ENCODE results near the gene ASS1. TPM values are rescaled to one million over a fixed set of nuclear protein-coding genes. Genes with fewer than 3 reads are reported as not detected.
A peak's percentile ranks its signal among the peaks of the same experiment; 100 is the strongest.

ASS1 gene
- total RNA-seq, 6 experiments from 2014 or later = 437 to 1,278 (median 1,014) TPM

DNA sequence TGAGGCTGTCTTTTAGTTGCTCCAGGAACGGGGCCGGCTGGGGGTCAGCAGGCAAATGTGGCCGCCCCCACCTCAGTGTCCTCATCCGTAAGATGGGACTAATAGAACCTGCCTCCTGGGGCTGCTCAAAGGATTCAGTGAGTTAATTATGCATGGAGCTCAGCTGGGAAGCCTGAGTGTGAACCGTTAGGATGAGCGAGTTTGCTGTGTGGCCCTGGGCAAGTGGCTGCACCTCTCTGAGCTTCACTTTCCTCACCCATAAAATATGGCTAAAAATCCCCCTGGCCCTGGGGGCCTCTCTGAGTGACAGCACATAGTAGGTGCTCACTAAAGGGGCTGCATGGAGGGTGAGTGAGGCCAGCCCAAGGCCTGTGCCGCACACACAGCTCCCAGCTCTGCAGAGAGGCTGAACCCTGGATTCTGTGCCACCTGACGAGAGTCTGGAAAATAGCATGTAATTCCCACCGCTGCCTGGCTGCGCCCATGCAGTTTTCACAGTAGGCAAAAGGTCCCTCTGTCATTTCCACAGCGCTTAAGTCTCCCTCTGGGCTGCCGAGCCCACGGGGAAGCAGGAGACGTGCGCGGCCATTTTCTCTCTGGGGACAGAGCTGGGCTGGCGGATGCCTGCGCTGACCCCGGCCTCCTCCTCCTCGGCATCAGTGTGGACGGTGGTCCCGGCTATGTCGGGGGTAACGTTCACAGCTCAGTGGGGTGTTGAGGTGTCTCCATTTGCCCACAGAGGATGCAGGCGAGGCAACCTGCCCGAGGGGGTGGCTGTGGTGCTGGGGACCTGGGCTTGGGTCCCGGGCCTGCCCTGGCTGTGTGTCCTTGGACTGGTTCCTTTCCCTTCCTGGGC, 18.2 kb downstream of the ASS1 start:
- TF ChIP-seq, protein P1, sequence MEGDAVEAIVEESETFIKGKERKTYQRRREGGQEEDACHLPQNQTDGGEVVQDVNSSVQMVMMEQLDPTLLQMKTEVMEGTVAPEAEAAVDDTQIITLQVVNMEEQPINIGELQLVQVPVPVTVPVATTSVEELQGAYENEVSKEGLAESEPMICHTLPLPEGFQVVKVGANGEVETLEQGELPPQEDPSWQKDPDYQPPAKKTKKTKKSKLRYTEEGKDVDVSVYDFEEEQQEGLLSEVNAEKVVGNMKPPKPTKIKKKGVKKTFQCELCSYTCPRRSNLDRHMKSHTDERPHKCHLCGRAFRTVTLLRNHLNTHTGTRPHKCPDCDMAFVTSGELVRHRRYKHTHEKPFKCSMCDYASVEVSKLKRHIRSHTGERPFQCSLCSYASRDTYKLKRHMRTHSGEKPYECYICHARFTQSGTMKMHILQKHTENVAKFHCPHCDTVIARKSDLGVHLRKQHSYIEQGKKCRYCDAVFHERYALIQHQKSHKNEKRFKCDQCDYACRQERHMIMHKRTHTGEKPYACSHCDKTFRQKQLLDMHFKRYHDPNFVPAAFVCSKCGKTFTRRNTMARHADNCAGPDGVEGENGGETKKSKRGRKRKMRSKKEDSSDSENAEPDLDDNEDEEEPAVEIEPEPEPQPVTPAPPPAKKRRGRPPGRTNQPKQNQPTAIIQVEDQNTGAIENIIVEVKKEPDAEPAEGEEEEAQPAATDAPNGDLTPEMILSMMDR (IDR thresholded peaks at IDR 0.05) = no peak
- no peak for TF ChIP-seq POLR2A (IDR thresholded peaks at IDR 0.05)
- Histone ChIP-seq H3K27me3 (no peaks in the 10 kb centered on the region), H3K36me3 (peaks cover 0 to 79% (median 13%) of the 10 kb centered on the region in 4 donors), H3K4me1 (peaks cover 0 to 78% (median 20%) of the 10 kb centered on the region in 4 donors), H3K27ac (peak overlapping the region in 1 of 3 donors; percentile 1), H3K4me3 (no peak overlapping the region), H3K9me3 (no peaks in the 10 kb centered on the region)
- 90% methylated on average over 3 of the region's 27 CpGs for WGBS (ENCODE audit: insufficient coverage, low coverage, low lambda C conversion rate, missing lambda C conversion rate)
- DNase-seq = peak in 1 of 3 donors; percentile 53
- no peak for ATAC-seq
- intact Hi-C loops (cut with DNase I) = loop anchor here in 1 of 2 donors (5.0 kb wide), 1 partner anchor 219 kb away; no protein-coding TSS in a partner anchor

DNA sequence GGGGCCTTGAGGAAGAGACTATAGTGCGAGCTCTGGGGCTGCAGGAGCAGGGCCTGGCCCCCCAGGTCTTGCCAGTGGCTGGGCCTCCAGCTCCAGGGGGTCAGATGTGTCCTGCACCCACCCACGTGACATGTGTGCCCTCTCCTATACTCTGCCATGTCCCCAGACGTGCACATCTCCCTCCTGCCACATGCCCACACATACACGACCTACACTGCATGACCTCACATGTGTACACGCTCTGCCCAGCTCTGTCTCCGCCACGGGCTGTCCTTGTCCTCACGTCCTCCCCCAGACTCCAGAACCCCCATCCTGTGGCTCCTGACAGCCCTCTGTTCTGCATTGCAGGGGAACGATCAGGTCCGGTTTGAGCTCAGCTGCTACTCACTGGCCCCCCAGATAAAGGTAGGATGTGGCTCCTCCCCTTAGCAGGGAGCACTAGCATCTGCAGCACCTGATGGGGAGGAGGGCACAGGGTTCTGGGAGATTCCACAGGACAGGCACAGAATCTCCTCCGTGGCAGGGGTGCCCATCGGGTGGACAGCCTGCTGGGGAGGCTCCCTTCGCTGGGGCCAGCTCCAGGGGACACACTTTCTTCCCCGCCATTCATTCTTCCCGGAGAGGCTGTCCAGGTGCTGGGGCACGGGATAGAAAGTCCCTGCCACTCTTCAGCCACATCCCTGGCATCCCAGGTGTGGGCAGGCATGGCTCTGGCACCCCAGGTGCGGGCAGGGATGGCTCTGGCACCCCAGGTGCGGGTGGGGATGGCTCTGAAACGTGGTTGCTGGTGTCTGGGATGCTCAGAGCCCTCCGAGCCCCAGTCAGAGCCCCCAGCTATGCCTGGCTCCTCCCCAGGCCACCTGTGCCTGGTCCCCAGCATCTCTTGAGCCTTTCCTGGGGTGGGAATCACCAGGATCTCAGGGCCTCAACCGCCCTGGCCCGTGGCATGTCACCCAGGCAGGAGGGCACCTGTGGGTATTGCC, 19.3 kb downstream of the ASS1 start:
- WGBS (ENCODE audit: insufficient coverage, low coverage, low lambda C conversion rate, missing lambda C conversion rate) = 67% methylated on average over 1 of the region's 22 CpGs
- intact Hi-C loops (cut with DNase I) = loop anchor here in 1 of 2 donors (5.0 kb wide), 1 partner anchor 218 kb away; no protein-coding TSS in a partner anchor
- Histone ChIP-seq H3K9me3 (no peaks in the 10 kb centered on the region), H3K36me3 (peaks cover 0 to 84% (median 16%) of the 10 kb centered on the region in 4 donors), H3K27me3 (no peaks in the 10 kb centered on the region), H3K4me1 (peaks cover 0 to 66% (median 14%) of the 10 kb centered on the region in 4 donors), H3K4me3 (no peak overlapping the region), H3K27ac (no peak overlapping the region)
- TF ChIP-seq, protein P1 (IDR thresholded peaks at IDR 0.05) = no peak
- TF ChIP-seq POLR2A (IDR thresholded peaks at IDR 0.05) = no peak
- ATAC-seq (peak in 1 of 4 donors; percentile 4), DNase-seq (peak in 2 of 3 donors; percentile 52 to 70)

DNA sequence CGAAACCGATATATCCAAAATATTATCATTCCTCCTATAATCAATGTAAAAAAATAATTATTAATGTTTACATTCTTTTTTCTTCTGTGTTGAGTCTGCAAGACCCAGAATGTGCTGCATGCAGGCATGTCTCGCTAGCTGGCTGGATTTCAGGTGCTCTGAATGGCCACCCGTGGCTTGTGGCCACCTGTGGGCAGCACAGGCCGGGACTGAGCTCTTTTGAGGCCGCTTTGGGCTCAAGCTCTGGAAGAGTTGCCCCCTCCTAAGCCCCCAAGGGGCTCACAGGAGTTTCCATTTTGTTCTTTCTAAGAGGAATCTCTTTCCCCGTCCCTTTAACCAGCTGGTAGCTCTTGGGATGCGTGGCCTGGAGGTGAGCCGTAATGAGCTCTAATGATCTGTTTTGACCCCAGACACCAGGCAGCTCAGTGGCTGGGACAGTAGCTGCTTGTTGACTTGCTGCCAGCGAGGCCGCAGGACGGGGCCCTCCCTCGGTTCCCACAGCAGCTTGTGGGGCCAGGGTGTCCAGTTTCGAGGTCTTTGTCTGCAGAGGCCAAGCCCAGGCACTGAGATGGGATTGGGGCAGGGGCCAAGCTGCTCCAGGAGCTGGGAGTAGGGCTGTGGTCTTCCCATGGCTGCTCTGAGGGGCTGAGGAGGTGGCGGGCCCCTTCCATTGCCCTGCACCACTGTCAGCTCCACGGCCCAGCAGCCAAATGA, 20.8 kb downstream of the ASS1 start:
- H3K27me3 ChIP-seq = no peaks in the 10 kb centered on the region
- 66% methylated on average over 5 of the region's 16 CpGs for WGBS (ENCODE audit: insufficient coverage, low coverage, low lambda C conversion rate, missing lambda C conversion rate)
- TF ChIP-seq, protein P1 (IDR thresholded peaks at IDR 0.05) = peak in 1 of 4 donors; percentile 4
- no peak for TF ChIP-seq POLR2A (IDR thresholded peaks at IDR 0.05)
- peak overlapping the region in 2 of 3 donors; percentile 32 to 52 for H3K27ac ChIP-seq
- ATAC-seq = peak; percentile 11 to 37 (median 22)
- intact Hi-C loops (cut with DNase I) = no loop called here
- H3K9me3 ChIP-seq = no peaks in the 10 kb centered on the region
- H3K4me1 ChIP-seq = peaks cover 0 to 55% (median 9%) of the 10 kb centered on the region in 4 donors
- DNase-seq = peak; percentile 44 to 69 (median 68)
- H3K4me3 ChIP-seq = no peak overlapping the region
- peaks cover 0 to 87% (median 21%) of the 10 kb centered on the region in 4 donors for H3K36me3 ChIP-seq
